HEK293T (cell line): Measurements from ENCODE around the gene CAMK2B.

ENCODE experiments used
- BHLHE40 ChIP-seq: fragments of 450-650 bp; IDR thresholded peaks from 2 replicates; pipeline ENCODE4 v1.6.1; 2016; ENCODE audit warnings: mild to moderate bottlenecking, moderate library complexity, borderline replicate concordance
- FOXA1 ChIP-seq: fragments of 450-650 bp; IDR thresholded peaks from 2 replicates; pipeline ENCODE4 v1.6.1; 2016; ENCODE audit warnings: mild to moderate bottlenecking
- L3MBTL2 ChIP-seq: fragments of 450-650 bp; conservative IDR thresholded peaks from 2 replicates; pipeline ENCODE4 v1.6.1; 2016; ENCODE audit warnings: mild to moderate bottlenecking
- LEF1 ChIP-seq: fragments of 450-650 bp; IDR thresholded peaks from 2 replicates; pipeline ENCODE4 v1.6.1; 2017; ENCODE audit warnings: mild to moderate bottlenecking, borderline replicate concordance
- SP1 ChIP-seq: fragments of 450-650 bp; IDR thresholded peaks from 2 replicates; pipeline ENCODE4 v1.6.1; 2017
- TARDBP ChIP-seq: fragments of 450-650 bp; IDR thresholded peaks from 2 replicates; pipeline ENCODE4 v1.6.1; 2016

GRCh38 chr7:44331682-44332081 is 6.3 kb upstream of the CAMK2B start:
- no peak for TF ChIP-seq LEF1
- no peak for TF ChIP-seq FOXA1
- no peak for TF ChIP-seq TARDBP
- no peak for TF ChIP-seq SP1
- TF ChIP-seq L3MBTL2 = no peak
- TF ChIP-seq BHLHE40 = no peak
